GM10847 (cell line): Measurements from ENCODE around the gene KRTAP19-5.

Source experiments
- POLR2A ChIP-seq: IDR thresholded peaks from 2 replicates; pipeline ENCODE4 v1.6.1; 2011; ENCODE audit not compliant: insufficient read length; ENCODE audit errors: extremely low read depth

The KRTAP19-5 gene

DNA sequence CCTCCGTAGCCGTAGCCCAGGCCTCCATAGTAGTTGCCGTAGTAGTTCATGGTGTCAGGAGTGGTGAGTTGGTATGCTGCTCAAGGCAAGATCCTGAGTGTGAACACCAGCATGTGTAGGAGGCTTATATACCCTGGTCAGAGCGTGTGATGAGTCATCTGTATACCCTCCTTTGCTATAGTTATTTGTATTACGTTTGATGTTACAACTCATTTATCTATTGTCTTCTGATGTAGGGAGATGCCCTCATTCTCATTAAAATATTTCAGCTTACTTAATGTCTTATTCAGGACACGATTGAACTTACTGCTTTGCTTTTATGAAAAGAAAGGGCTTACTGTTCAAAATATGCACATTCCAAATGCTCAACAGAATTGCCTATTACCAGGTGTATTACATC, at the start of gene KRTAP19-5:
Gene KRTAP19-5, minus strand, starts transcription at position 101 of the 400 bp plus-strand sequence. Its CDS starts 51 bp downstream, at position 50.
- TF ChIP-seq POLR2A = no peak

DNA sequence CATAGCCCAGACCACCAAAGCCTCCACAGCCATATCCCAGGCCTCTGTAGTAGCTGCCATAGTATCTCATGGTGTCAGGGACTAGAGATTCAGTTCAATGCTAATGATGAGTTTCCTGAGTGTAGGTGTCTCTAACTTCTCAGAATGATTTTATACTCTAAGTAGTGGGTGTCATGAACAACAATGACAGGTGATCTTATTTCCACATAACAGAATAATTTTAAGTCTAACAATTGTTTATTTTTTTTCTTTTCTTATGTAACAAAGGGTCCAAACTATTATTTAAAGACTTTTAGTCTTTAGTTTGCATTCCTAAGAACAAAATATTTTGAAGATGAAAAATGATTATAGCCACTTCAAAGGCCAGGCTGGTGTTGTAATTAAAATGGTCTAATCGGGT, 39.8 kb upstream of the KRTAP19-5 start, which contains the start of gene KRTAP19-6:
Gene KRTAP19-6, minus strand, starts transcription at position 101 of the 400 bp plus-strand sequence. Its CDS starts 31 bp downstream, at position 70.
- TF ChIP-seq POLR2A = no peak

DNA sequence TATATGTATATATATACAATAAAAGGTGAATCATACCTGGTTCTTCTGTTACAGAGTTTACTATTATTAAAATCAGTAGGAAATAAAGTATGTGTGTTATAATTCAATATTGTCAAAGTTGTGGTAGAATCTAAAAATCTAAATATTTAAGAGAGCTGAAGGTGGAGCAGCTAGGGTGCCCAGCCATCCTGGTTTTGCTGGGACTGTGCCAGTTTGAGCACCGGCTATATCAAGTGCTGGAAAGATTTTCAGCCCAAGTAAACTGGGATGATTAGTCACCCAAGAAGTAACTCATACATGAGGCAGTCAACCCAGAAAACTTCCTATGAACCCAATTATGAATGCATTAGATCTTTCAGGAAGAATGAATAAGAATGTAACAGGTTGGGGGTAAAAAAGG, 16.9 kb upstream of the KRTAP19-5 start:
- no peak for TF ChIP-seq POLR2A

DNA sequence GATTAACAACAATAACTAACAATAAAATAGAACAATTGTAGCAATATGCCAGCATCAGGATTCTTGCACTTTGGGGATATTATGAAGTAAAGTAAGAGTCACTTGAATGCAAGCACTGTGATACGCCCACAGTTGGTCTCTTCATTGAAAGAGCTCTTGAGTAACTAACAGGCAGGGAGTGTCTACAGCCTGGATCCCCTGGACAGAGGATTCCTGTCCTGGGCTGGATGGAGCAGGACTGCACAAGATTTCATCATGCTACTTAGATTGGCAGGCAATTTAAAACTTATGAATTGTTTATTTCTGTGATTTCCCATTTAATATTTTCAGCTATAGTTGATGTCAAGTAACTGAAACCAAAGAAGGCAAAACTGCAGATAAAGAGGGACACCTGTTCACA, 13.7 kb upstream of the KRTAP19-5 start:
- TF ChIP-seq POLR2A = no peak

DNA sequence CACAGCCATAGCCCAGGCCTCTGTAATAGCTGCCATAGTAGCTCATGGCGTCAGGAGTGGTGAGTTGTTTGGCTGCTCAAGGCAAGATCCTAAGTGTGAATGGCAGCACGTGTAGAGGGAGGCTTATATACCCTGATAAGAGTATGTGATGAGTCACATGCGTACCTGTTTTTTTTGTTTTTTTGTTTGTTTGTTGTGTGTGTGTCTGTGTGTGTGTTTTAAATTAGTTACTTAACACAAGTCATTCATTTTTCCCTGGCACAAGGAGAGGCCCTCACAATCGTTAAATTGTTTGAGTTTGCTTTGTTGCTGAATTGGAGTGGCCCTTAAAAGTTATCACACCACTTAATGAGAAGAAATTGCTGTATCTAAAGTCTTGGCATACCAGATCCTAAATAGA, 4.9 kb downstream of the KRTAP19-5 start, which contains the start of gene KRTAP19-4:
Gene KRTAP19-4, minus strand, starts transcription at position 101 of the 400 bp plus-strand sequence. Its CDS starts 55 bp downstream, at position 46.
- no peak for TF ChIP-seq POLR2A

DNA sequence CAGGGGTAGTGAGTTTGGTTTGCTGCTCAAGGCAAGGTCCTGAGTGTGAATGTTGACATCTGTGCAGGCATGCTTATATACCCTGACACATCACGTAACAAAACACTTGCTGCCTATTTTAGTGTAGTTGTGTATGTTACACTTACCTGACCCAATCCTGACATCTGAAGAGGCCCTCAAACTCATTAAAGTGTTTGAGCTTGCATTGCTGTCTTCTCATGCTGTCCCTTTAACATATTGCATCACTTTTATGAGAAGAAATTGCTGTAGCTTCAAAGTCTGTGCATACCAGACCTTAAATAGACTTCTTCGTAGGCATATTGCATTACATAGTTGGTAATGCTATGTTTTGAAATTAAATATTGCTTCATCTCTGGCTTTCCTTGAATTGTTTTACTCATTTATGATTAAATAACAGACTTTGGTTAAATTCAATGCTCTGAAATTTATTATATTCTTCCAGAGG, 9.9 kb downstream of the KRTAP19-5 start, which contains the start of gene KRTAP19-3:
Gene KRTAP19-3, minus strand, starts transcription at position 51 of the 466 bp plus-strand sequence. CDS start 56 bp downstream, outside the sequence.
- no peak for TF ChIP-seq POLR2A

DNA sequence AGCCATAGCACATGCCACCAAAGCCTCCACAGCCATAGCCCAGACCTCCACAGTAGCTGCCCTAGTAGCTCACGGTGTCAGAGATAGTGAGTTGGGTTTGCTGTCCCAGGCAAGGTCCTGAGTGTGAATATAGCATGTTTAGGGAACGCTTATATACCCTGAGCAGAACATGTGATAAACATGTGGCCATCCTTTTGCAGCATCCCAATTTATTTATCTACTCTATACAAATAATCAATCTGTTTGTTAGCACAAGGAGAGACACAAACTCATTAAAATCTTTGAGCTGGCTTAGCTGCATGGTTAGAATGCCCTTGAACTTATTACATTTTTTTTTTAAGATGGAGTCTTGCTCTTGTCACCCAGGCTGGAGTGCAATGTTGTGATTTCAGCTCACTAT, 14.6 kb downstream of the KRTAP19-5 start, which contains the start of gene KRTAP19-2:
Gene KRTAP19-2, minus strand, starts transcription at position 101 of the 400 bp plus-strand sequence. Its CDS starts 88 bp downstream, at position 13.
- no peak for TF ChIP-seq POLR2A

DNA sequence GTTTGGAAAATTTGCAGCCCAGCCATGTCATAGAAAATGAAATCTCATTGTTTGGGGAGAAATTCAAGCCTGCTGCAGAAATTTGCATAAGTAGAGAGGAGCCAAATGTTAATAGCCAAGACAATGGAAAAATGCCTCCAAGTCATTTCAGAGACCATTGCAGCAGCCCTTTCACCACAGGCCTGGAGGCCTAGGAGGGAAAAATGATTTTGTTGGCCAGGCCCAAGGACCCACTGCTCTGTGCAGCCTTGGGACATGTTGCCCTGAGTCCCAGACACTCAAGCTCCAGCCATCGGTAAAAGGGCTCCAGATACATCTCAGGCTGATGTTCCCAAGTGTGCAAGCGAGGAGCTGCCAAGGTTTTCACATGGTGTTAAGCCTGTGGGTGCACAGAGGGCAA, 15.8 kb downstream of the KRTAP19-5 start:
- TF ChIP-seq POLR2A = no peak

DNA sequence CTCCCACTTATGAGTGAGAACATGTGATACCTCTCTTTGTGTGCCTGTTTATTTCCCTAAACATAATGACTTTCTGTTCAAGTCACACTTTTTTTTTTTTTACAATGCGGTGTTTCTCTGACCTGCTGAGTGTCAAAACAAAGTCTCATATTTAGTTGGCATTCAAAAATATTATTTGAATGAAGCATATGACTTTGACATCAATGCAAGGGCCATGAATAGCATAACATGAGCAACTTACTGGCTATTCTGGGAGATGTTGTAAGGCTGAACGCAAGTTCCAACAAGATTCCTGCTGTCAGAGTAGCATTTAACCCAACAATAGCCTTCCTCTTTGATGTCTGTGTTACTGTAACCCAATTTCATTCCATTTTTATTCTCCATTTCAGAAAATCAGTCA, 19.8 kb downstream of the KRTAP19-5 start:
- TF ChIP-seq POLR2A = no peak

DNA sequence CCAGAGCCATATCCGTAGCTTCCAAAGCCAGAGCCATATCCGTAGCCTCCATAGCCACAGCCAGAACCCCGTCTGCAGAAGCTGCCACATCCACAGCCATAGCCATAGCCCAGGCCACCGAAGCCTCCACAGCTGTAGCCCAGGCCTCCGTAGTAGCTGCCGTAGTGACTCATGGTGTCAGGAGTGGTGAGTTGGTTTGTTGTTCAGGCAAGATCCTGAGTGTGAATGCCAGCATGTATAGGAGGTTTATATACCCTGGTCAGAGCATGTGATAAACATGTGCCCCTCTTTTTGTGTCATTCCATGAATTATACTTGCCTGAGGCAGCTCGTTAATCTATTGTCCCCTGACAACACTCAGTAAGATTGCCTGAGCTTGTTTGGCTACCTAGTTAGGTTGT, 21.8 kb downstream of the KRTAP19-5 start, which contains the start of gene KRTAP19-1:
Gene KRTAP19-1, minus strand, starts transcription at position 223 of the 400 bp plus-strand sequence. Its CDS starts 50 bp downstream, at position 173.
- TF ChIP-seq POLR2A = no peak

DNA sequence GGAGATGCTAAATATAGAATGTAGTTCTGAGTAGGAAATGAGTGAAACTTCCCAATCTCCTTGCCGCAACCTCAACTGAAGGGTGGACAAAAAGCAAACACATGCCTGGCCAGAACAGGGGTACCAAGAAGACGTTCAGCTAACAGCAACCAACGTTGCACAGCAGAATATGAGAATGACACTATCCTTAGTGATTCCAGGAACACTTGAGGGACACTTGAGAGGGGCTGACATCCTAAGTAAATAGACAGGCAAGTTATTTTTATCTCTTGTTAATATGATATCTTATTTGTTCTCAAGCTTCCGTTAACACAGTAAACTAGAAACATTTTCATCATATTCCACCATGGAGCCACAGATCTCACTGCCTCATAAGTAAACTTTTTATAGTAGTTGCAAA, 22.7 kb downstream of the KRTAP19-5 start:
- no peak for TF ChIP-seq POLR2A

DNA sequence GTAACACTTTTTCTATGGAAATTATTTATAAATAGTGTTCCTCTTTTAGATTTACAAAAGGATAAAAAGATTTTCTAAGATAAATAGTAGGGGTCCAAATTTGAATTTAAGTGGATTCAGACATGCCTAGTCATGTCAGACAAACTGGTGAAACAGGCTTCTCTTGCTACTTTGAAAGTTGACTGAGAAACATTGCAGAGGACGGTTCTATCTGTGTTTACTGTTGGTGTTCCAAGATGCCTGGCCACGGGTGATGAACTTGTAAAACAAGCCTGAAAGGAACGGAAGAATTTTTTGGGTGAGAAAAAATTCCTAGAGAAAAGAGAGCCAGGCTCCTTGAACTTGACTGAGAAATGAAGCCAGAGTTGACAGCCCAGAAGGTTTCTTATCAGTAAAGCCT, 23.9 kb downstream of the KRTAP19-5 start:
- no peak for TF ChIP-seq POLR2A

DNA sequence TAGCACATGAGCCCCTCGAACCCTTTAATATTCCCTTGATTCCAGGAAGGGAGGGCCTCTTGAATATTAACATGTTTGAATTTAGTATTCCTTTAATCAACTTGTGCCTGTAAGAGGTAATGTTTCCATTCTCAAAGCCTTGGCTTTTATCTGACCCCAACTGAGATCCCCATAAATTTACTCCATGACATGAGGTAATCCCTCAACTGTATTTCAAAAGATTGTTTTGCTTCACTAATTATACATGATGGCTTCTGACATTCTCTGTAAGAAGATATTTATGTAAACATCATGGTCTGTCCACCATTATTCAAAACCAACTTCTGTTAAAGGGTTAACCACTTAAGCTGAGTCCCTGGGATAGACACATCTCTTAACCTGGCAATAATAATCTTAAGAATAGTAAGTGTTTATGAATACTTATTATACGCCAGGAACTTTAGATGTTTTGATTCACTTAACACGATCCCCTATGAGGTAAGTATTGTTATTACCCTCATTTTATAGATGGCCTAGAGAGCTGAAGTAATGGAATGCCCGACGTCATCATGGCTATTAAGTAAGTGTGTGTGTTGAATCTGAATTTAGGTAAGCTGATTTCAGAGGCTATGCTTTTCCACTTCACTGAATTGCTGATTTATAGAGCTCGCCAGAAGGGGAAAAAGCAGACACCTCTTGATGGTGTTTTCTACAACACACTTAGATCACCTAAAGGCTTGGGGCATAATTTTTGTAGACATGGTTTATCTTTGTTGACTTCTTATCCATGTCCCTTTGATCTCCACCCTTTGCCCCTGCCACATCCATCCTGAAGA, 32.8 kb downstream of the KRTAP19-5 start:
- TF ChIP-seq POLR2A = no peak

DNA sequence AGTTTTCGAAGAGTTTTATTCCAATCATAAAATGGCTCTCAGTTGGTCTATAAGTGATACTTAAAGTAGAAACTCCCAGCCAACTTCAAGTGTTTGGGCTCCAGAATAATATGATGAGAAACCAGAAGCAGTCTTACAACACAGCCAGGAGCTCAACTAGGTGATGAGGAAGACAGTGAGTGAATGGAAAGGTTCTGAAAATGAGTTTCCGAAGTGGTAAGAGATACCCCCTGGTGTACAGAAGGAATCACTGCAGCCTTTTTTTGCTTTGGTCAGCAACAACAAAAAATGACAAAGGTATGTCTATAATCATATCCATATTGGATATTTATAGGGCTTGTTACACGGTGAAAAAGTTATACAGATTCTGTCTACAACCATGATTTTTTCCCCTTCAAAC, 38.2 kb downstream of the KRTAP19-5 start:
- no peak for TF ChIP-seq POLR2A
